ENCODE measurements around the gene CELF3.

- TF ChIP-seq ZBTB17 (tag by site-specific recombination; IDR thresholded peaks at IDR 0.05) (no peak), CTCF (tag by site-specific recombination; IDR thresholded peaks at IDR 0.05) (no peak), KLF10 (tag by site-specific recombination; IDR thresholded peaks at IDR 0.05) (no peak), ZNF335 (tag by site-specific recombination; conservative IDR thresholded peaks at IDR 0.05) (no peak), ZNF23 (tag by site-specific recombination; IDR thresholded peaks at IDR 0.05; ENCODE audit: borderline replicate concordance) (no peak), ZBTB10 (tag by site-specific recombination; IDR thresholded peaks at IDR 0.05) (no peak), ZNF362 (tag by site-specific recombination; IDR thresholded peaks at IDR 0.05) (no peak), ZNF24 (tag by site-specific recombination; IDR thresholded peaks at IDR 0.05) (no peak), ZNF629 (tag by site-specific recombination; IDR thresholded peaks at IDR 0.05) (no peak), ZNF302 (tag by site-specific recombination; IDR thresholded peaks at IDR 0.05; ENCODE audit: low read depth) (no peak)
- TF ChIP-seq, protein P1, sequence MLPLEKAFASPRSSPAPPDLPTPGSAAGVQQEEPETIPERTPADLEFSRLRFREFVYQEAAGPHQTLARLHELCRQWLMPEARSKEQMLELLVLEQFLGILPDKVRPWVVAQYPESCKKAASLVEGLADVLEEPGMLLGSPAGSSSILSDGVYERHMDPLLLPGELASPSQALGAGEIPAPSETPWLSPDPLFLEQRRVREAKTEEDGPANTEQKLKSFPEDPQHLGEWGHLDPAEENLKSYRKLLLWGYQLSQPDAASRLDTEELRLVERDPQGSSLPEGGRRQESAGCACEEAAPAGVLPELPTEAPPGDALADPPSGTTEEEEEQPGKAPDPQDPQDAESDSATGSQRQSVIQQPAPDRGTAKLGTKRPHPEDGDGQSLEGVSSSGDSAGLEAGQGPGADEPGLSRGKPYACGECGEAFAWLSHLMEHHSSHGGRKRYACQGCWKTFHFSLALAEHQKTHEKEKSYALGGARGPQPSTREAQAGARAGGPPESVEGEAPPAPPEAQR (tag by site-specific recombination; IDR thresholded peaks at IDR 0.05), result no peak
- TF ChIP-seq, protein P2, sequence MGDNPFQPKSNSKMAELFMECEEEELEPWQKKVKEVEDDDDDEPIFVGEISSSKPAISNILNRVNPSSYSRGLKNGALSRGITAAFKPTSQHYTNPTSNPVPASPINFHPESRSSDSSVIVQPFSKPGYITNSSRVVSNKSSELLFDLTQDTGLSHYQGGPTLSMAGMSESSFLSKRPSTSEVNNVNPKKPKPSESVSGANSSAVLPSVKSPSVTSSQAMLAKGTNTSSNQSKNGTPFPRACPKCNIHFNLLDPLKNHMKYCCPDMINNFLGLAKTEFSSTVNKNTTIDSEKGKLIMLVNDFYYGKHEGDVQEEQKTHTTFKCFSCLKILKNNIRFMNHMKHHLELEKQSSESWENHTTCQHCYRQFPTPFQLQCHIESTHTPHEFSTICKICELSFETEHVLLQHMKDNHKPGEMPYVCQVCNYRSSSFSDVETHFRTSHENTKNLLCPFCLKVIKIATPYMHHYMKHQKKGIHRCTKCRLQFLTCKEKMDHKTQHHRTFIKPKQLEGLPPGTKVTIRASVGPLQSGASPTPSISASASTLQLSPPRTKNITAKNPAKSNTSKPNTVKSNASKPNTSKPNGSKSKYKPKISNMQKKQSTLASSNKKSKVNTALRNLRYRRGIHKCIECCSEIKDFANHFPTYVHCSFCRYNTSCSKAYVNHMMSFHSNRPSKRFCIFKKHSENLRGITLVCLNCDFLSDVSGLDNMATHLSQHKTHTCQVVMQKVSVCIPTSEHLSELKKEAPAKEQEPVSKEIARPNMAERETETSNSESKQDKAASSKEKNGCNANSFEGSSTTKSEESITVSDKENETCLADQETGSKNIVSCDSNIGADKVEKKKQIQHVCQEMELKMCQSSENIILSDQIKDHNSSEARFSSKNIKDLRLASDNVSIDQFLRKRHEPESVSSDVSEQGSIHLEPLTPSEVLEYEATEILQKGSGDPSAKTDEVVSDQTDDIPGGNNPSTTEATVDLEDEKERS (tag by site-specific recombination; IDR thresholded peaks at IDR 0.05), result no peak
- TF ChIP-seq, protein P3, sequence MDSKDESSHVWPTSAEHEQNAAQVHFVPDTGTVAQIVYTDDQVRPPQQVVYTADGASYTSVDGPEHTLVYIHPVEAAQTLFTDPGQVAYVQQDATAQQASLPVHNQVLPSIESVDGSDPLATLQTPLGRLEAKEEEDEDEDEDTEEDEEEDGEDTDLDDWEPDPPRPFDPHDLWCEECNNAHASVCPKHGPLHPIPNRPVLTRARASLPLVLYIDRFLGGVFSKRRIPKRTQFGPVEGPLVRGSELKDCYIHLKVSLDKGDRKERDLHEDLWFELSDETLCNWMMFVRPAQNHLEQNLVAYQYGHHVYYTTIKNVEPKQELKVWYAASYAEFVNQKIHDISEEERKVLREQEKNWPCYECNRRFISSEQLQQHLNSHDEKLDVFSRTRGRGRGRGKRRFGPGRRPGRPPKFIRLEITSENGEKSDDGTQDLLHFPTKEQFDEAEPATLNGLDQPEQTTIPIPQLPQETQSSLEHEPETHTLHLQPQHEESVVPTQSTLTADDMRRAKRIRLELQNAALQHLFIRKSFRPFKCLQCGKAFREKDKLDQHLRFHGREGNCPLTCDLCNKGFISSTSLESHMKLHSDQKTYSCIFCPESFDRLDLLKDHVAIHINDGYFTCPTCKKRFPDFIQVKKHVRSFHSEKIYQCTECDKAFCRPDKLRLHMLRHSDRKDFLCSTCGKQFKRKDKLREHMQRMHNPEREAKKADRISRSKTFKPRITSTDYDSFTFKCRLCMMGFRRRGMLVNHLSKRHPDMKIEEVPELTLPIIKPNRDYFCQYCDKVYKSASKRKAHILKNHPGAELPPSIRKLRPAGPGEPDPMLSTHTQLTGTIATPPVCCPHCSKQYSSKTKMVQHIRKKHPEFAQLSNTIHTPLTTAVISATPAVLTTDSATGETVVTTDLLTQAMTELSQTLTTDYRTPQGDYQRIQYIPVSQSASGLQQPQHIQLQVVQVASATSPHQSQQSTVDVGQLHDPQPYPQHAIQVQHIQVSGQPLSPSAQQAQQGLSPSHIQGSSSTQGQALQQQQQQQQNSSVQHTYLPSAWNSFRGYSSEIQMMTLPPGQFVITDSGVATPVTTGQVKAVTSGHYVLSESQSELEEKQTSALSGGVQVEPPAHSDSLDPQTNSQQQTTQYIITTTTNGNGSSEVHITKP (tag by site-specific recombination; IDR thresholded peaks at IDR 0.05), result no peak
These were observed 10.7 kb downstream of the CELF3 start for GRCh38 chr1:151705753-151706463.
